ENCODE data around the gene LGALS4.

GRCh38 chr19:38806371-38806770 lies 6.4 kb downstream of the LGALS4 start:
- no peak for TF ChIP-seq PKNOX1 (IDR thresholded peaks at IDR 0.05)
- TF ChIP-seq CTBP1 (IDR thresholded peaks at IDR 0.05; ENCODE audit: borderline replicate concordance): no peak
- no peak for TF ChIP-seq FOXK2 (IDR thresholded peaks at IDR 0.05)
- no peak for TF ChIP-seq ZNF384 (IDR thresholded peaks at IDR 0.05)
- no peak for TF ChIP-seq HDGF (IDR thresholded peaks at IDR 0.05; ENCODE audit: borderline replicate concordance)
- no peak for TF ChIP-seq SP1 (IDR thresholded peaks at IDR 0.05)
- no peak for TF ChIP-seq LEF1 (IDR thresholded peaks at IDR 0.05; ENCODE audit: borderline replicate concordance)
